Uterus (tissue), 4 donors: Measurements from ENCODE around the gene RAET1E. TPM values are rescaled to one million over a fixed set of nuclear protein-coding genes. Genes with fewer than 3 reads are reported as not detected.

Experiments
- DNase-seq, 2 donors: peaks; one replicate each; pipeline ENCODE4 v3.0.0-alpha.2; 2019 to 2020
- H3K27ac ChIP-seq, 2 donors: fragments of 200-600 bp; sonication (generic); 1 replicate in 1 of 2; 2 replicates in 1 of 2; pipeline ENCODE4 v1.5.1; 2016 to 2018
- H3K27me3 ChIP-seq, 2 donors: fragments of 200-600 bp; sonication (generic); one replicate each; pipeline ENCODE4 v1.5.1; 2018 to 2019; ENCODE audit warnings: control low read depth in 1 of 2
- H3K36me3 ChIP-seq, 2 donors: fragments of 200-600 bp; sonication (generic); one replicate each; pipeline ENCODE4 v1.5.1; 2019; ENCODE audit warnings: control low read depth in 1 of 2
- H3K4me1 ChIP-seq, 2 donors: fragments of 200-600 bp; sonication (generic); one replicate each; pipeline ENCODE4 v1.5.1; 2018 to 2019; ENCODE audit warnings: control low read depth in 1 of 2
- H3K4me3 ChIP-seq, 2 donors: fragments of 200-600 bp; sonication (generic); 1 replicate in 1 of 2; 2 replicates in 1 of 2; pipeline ENCODE4 v1.5.1; 2018 to 2019; ENCODE audit warnings: mild to moderate bottlenecking in 1 of 2
- H3K9me3 ChIP-seq, 2 donors: fragments of 200-600 bp; sonication (generic); one replicate each; pipeline ENCODE4 v1.5.1; 2019; ENCODE audit warnings: control low read depth in 1 of 2
- POLR2A ChIP-seq, 2 donors: fragments of 450-650 bp; IDR thresholded peaks; one replicate each; pipeline ENCODE4 v1.6.1; 2016; ENCODE audit warnings: antibody characterized with exemption in 2 of 2, mild to moderate bottlenecking in 1 of 2, moderate library complexity in 1 of 2
- intact Hi-C: fragments of 100-400 bp; cut with DNase I; formaldehyde crosslinking; loops from one replicate; pipeline ENCODE4 v1.15.1; 2023; ENCODE audit warnings: low total_unique reads
- total RNA-seq, 4 donors: library from RNA; depleted of rRNA in 3 of 4; stranded (reverse); fragments of >200 nt in 3 of 4; gene quantifications; one replicate each; pipeline versions ENCODE4 v1.1.0 to v1.2.4, GENCODE V29; 2014 to 2023
- TF ChIP-seq, protein P1 (sequence below), 4 experiments: fragments of 200-600 bp in 2 of 4; fragments of 450-650 bp in 2 of 4; sonication (generic) in 2 of 4; IDR thresholded peaks; one replicate each; pipeline ENCODE4 v1.5.1; 2016 to 2019; ENCODE audit warnings: antibody characterized with exemption in 4 of 4, mild to moderate bottlenecking in 2 of 4, moderate library complexity in 1 of 4
- donor health status: DM: yes; HTN: yes; CAD: no.

The RAET1E gene
- total RNA-seq, 4 donors from 2014 or later = 0.55 TPM; not detected in 3

DNA sequence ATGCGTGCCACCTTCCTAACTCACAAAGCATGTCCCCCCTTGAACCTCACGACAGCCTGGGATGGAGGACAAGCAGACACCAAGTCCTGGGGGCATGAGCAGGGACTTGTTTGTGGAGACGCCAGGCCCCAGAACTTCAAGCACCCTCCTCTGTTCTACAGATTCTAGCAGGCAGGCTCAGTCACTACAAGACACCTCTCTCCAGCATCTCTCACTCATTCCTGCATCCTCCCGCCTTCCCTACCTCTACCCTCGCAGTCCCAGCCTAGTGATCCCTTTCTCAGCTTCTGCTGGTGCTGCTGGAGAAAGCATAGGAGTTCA is 37.4 kb downstream of the RAET1E start:
- Histone ChIP-seq H3K36me3 (no peaks in the 10 kb centered on the region), H3K27ac (no peak overlapping the region), H3K4me3 (no peak overlapping the region), H3K4me1 (peaks cover 0 to 3% of the 10 kb centered on the region in 2 donors), H3K27me3 (no peaks in the 10 kb centered on the region), H3K9me3 (no peaks in the 10 kb centered on the region)
- TF ChIP-seq, protein P1, sequence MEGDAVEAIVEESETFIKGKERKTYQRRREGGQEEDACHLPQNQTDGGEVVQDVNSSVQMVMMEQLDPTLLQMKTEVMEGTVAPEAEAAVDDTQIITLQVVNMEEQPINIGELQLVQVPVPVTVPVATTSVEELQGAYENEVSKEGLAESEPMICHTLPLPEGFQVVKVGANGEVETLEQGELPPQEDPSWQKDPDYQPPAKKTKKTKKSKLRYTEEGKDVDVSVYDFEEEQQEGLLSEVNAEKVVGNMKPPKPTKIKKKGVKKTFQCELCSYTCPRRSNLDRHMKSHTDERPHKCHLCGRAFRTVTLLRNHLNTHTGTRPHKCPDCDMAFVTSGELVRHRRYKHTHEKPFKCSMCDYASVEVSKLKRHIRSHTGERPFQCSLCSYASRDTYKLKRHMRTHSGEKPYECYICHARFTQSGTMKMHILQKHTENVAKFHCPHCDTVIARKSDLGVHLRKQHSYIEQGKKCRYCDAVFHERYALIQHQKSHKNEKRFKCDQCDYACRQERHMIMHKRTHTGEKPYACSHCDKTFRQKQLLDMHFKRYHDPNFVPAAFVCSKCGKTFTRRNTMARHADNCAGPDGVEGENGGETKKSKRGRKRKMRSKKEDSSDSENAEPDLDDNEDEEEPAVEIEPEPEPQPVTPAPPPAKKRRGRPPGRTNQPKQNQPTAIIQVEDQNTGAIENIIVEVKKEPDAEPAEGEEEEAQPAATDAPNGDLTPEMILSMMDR (IDR thresholded peaks at IDR 0.05) = no peak
- TF ChIP-seq POLR2A (IDR thresholded peaks at IDR 0.05) = no peak
- intact Hi-C loops = no loop called here
- no peak for DNase-seq

- intact Hi-C loops = no loop called here
- H3K27ac ChIP-seq = no peak overlapping the region
These were observed 38.0 kb downstream of the RAET1E start for GRCh38 chr6:149859938-149860337.

GRCh38 chr6:149859368-149859767 is 38.5 kb downstream of the RAET1E start:
- no peak overlapping the region for H3K27ac ChIP-seq
- no peak overlapping the region for H3K4me3 ChIP-seq
- no peaks in the 10 kb centered on the region for H3K9me3 ChIP-seq
- intact Hi-C loops = no loop called here
- H3K36me3 ChIP-seq = no peaks in the 10 kb centered on the region
- H3K4me1 ChIP-seq = peaks cover 0 to 3% of the 10 kb centered on the region in 2 donors
- no peak for DNase-seq
- H3K27me3 ChIP-seq = no peaks in the 10 kb centered on the region
- TF ChIP-seq POLR2A (IDR thresholded peaks at IDR 0.05) = no peak
- TF ChIP-seq, protein P1 (IDR thresholded peaks at IDR 0.05) = no peak

More at GRCh38 chr6:149859938-149860337, 38.0 kb downstream of the RAET1E start:
- TF ChIP-seq, protein P1 (IDR thresholded peaks at IDR 0.05) = no peak
- TF ChIP-seq POLR2A (IDR thresholded peaks at IDR 0.05) = no peak
- Histone ChIP-seq H3K4me1 (peaks cover 0 to 3% of the 10 kb centered on the region in 2 donors), H3K27me3 (no peaks in the 10 kb centered on the region), H3K4me3 (no peak overlapping the region), H3K9me3 (no peaks in the 10 kb centered on the region), H3K36me3 (no peaks in the 10 kb centered on the region)
- no peak for DNase-seq

- Histone ChIP-seq H3K9me3 (no peaks in the 10 kb centered on the region), H3K4me3 (no peak overlapping the region), H3K4me1 (peaks cover 0 to 3% of the 10 kb centered on the region in 2 donors), H3K27me3 (no peaks in the 10 kb centered on the region), H3K27ac (no peak overlapping the region), H3K36me3 (no peaks in the 10 kb centered on the region)
- no peak for DNase-seq
- intact Hi-C loops = no loop called here
- TF ChIP-seq, protein P1 (IDR thresholded peaks at IDR 0.05) = no peak
- no peak for TF ChIP-seq POLR2A (IDR thresholded peaks at IDR 0.05)
These were observed 40.4 kb downstream of the RAET1E start for GRCh38 chr6:149857541-149857940.

DNA sequence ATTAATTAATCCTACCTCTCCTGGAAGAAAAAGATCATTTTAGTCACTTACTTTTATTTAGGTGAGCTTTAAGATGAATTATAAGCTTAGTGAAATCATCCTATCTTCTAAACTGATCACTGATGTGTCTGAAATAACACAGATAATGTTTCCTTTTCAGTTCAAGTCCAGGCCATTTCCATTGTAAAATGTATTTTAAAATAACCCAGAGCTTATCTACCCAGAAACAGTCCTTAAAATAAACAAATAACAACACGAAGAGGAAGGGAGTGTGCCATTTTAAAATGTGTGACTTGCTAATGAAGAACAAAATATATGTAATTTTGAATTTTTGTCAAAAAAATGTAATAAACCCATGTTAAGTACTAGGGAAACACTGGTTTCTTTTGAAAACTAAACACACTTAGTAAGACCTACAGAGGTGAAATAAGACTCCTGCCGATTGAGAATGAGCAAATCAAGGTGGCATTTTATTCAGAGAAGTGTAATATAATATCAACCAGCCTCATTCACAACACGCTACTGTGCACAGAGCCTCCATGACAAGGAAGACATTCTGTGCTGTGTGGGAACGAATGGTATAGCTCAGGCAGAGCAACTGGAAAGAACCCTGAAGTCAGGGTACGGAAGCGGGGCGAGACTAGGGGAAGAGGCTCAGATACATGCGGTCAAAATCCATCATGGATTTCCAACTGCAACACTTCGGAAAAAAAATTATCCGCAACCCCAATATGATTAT is 41.5 kb downstream of the RAET1E start:
- Histone ChIP-seq H3K4me1 (no peaks in the 10 kb centered on the region), H3K27me3 (no peaks in the 10 kb centered on the region), H3K4me3 (no peak overlapping the region), H3K27ac (no peak overlapping the region), H3K9me3 (no peaks in the 10 kb centered on the region), H3K36me3 (no peaks in the 10 kb centered on the region)
- intact Hi-C loops = no loop called here
- TF ChIP-seq POLR2A (IDR thresholded peaks at IDR 0.05) = no peak
- TF ChIP-seq, protein P1 (IDR thresholded peaks at IDR 0.05) = no peak
- DNase-seq = no peak
